Measurements from ENCODE around the gene DNAH12.

GRCh38 chr3:57393977-57394376 lies 150.2 kb downstream of the DNAH12 start:
- TF ChIP-seq CTCF (IDR thresholded peaks at IDR 0.05) (no peak), POLR2A (IDR thresholded peaks at IDR 0.05) (no peak)

All from esophagus squamous epithelium (tissue), 4 donors.